ENCODE results near the gene TANK. TPM values are rescaled to one million over a fixed set of nuclear protein-coding genes. Genes with fewer than 3 reads are reported as not detected.
A peak's percentile ranks its signal among the peaks of the same experiment; 100 is the strongest.

The TANK gene
- total and polyA plus RNA-seq, 4 donors: 17.2 to 62.1 (median 42.3) TPM

DNA sequence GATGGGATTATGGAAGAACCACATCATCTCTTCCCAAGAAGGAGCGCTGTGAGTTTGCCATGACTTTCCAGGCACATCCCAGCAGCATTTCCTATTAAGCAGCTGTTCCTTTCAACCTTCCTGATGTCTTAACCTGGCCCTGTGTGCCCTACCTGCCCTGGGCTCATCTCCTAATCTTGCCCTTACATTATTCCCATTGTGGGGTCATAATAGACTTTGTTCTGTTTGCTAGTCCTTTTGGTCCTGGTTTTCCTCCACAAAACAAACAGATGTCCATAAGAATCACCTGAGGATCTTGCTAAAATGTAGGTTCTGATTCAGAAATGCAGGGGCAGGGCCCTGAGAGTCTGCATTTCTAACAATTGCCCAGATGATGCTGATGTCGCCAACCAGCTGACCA is 38.6 kb upstream of the TANK start:
- no peak for DNase-seq (ENCODE audit: low spot score)
- Histone ChIP-seq H3K9ac (ENCODE audit: low read depth in 1 of 2, low read length in 2 of 2) (no peak overlapping the region), H3K4me3 (ENCODE audit: low read depth in 1 of 3, low read length in 3 of 3) (no peak overlapping the region), H3K4me1 (ENCODE audit: control insufficient read depth in 4 of 4, insufficient read depth in 4 of 4, low read length in 3 of 4) (no peaks in the 10 kb centered on the region), H3K27ac (ENCODE audit: low read depth in 1 of 2, low read length in 2 of 2) (no peak overlapping the region), H3K9me3 (ENCODE audit: control insufficient read depth in 4 of 4, low read length in 3 of 4) (no peaks in the 10 kb centered on the region), H3K27me3 (ENCODE audit: control insufficient read depth in 4 of 4, insufficient read depth in 4 of 4, low read length in 3 of 4) (no peaks in the 10 kb centered on the region), H3K36me3 (ENCODE audit: control insufficient read depth in 4 of 4, insufficient read depth in 3 of 4, low read depth in 1 of 4, low read length in 3 of 4) (no peaks in the 10 kb centered on the region)
- no peak for TF ChIP-seq TAF1 (conservative IDR thresholded peaks at IDR 0.05)
- no peak for TF ChIP-seq NR2F2 (IDR thresholded peaks at IDR 0.05)
- TF ChIP-seq MAX (IDR thresholded peaks at IDR 0.05): no peak
- no peak for TF ChIP-seq FOXA2 (IDR thresholded peaks at IDR 0.05)
- TF ChIP-seq, protein P1, sequence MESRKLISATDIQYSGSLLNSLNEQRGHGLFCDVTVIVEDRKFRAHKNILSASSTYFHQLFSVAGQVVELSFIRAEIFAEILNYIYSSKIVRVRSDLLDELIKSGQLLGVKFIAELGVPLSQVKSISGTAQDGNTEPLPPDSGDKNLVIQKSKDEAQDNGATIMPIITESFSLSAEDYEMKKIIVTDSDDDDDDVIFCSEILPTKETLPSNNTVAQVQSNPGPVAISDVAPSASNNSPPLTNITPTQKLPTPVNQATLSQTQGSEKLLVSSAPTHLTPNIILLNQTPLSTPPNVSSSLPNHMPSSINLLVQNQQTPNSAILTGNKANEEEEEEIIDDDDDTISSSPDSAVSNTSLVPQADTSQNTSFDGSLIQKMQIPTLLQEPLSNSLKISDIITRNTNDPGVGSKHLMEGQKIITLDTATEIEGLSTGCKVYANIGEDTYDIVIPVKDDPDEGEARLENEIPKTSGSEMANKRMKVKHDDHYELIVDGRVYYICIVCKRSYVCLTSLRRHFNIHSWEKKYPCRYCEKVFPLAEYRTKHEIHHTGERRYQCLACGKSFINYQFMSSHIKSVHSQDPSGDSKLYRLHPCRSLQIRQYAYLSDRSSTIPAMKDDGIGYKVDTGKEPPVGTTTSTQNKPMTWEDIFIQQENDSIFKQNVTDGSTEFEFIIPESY (IDR thresholded peaks at IDR 0.05): no peak
- no peak for TF ChIP-seq EGR1 (IDR thresholded peaks at IDR 0.05; ENCODE audit: low read depth in 2 of 2)
- TF ChIP-seq RAD21 (IDR thresholded peaks at IDR 0.05): no peak
- no peak for TF ChIP-seq RXRA (IDR thresholded peaks at IDR 0.05)
- no peak for TF ChIP-seq FOXA1 (IDR thresholded peaks at IDR 0.05)
- no peak for TF ChIP-seq JUND (IDR thresholded peaks at IDR 0.05)
- TF ChIP-seq HNF4G (IDR thresholded peaks at IDR 0.05): no peak
- TF ChIP-seq GABPA (IDR thresholded peaks at IDR 0.05 in 1 of 2, conservative IDR thresholded peaks at IDR 0.05 in 1 of 2): no peak
- 85% methylated on average over 2 of the region's 2 CpGs for WGBS

DNA sequence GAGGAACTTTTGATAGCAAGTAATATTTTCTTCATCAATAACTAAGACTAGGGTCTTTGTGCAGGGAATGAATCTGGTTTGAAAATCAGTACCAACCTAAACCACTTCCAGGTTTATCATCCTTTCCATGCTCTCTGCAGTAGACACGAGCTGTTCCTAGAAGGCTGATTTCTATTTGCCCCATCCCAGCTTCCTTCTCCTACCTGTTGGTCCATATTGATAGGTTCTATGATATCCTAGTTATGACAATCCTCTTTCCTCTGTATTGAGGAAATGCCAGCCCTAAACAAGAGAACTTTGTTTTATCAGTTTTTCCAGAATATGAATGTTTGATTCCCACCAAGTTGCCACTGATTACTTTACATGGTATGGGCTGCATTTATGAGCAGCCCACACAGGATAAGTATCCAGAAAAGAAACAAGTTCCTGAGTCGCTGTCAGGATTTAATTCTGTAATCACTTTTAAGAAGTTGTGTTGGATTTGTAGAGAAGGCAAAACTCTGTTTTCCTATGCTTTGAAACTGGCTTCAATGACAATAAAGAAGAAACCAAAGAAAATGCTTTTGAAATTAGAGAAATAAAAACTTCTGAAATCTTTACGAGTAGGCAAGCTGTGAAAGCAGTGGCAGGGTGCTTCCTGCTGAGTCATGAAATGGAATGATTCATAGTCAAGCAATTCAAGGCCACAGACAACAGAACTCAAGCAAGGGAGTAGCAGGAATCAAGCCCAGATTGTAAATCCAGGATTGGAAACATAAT is 37.3 kb upstream of the TANK start:
- 61% methylated on average over 3 of the region's 3 CpGs for WGBS

DNA sequence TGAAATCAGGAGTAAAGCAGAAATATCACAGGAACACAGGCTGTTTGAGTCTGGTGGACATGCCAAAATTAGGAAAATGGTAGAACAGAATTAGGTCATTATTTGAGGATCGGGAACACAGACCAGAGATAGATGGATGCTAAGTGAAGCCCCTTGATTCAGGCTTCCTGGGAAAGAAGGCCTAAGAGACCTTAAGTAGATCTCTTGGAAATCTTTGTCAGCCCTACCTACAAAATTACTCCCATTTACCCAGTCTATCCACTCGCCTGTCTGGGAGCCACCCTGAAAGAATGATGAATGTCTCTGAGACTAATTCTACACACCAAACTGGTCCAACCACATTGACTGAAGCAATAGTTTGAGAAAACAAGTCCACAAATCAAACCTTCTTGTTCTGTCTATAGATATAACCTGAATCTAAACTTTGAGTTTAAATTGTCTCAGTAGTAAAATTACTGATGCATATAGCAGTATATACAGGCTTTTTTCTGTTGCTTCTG is 36.6 kb upstream of the TANK start:
- Histone ChIP-seq H3K36me3 (ENCODE audit: control insufficient read depth in 4 of 4, insufficient read depth in 3 of 4, low read depth in 1 of 4, low read length in 3 of 4) (no peaks in the 10 kb centered on the region), H3K27me3 (ENCODE audit: control insufficient read depth in 4 of 4, insufficient read depth in 4 of 4, low read length in 3 of 4) (no peaks in the 10 kb centered on the region), H3K4me1 (ENCODE audit: control insufficient read depth in 4 of 4, insufficient read depth in 4 of 4, low read length in 3 of 4) (no peaks in the 10 kb centered on the region), H3K4me3 (ENCODE audit: low read depth in 1 of 3, low read length in 3 of 3) (no peak overlapping the region), H3K9ac (ENCODE audit: low read depth in 1 of 2, low read length in 2 of 2) (no peak overlapping the region), H3K27ac (ENCODE audit: low read depth in 1 of 2, low read length in 2 of 2) (no peak overlapping the region), H3K9me3 (ENCODE audit: control insufficient read depth in 4 of 4, low read length in 3 of 4) (no peaks in the 10 kb centered on the region)
- no peak for DNase-seq (ENCODE audit: low spot score)
- WGBS: 91% methylated on average over 2 of the region's 2 CpGs
- TF ChIP-seq HNF4G (IDR thresholded peaks at IDR 0.05): no peak
- TF ChIP-seq RAD21 (IDR thresholded peaks at IDR 0.05): no peak
- TF ChIP-seq MAX (IDR thresholded peaks at IDR 0.05): no peak
- TF ChIP-seq HNF4A (conservative IDR thresholded peaks at IDR 0.05): no peak
- no peak for TF ChIP-seq SP1 (IDR thresholded peaks at IDR 0.05)
- TF ChIP-seq, protein P2, sequence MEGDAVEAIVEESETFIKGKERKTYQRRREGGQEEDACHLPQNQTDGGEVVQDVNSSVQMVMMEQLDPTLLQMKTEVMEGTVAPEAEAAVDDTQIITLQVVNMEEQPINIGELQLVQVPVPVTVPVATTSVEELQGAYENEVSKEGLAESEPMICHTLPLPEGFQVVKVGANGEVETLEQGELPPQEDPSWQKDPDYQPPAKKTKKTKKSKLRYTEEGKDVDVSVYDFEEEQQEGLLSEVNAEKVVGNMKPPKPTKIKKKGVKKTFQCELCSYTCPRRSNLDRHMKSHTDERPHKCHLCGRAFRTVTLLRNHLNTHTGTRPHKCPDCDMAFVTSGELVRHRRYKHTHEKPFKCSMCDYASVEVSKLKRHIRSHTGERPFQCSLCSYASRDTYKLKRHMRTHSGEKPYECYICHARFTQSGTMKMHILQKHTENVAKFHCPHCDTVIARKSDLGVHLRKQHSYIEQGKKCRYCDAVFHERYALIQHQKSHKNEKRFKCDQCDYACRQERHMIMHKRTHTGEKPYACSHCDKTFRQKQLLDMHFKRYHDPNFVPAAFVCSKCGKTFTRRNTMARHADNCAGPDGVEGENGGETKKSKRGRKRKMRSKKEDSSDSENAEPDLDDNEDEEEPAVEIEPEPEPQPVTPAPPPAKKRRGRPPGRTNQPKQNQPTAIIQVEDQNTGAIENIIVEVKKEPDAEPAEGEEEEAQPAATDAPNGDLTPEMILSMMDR (IDR thresholded peaks at IDR 0.05; ENCODE audit: low read depth, low read length, missing input control): no peak
- TF ChIP-seq GABPA (IDR thresholded peaks at IDR 0.05 in 1 of 2, conservative IDR thresholded peaks at IDR 0.05 in 1 of 2): no peak
- TF ChIP-seq YY1 (IDR thresholded peaks at IDR 0.05): no peak
- TF ChIP-seq JUND (IDR thresholded peaks at IDR 0.05): no peak
- no peak for TF ChIP-seq RXRA (IDR thresholded peaks at IDR 0.05)
- no peak for TF ChIP-seq EGR1 (IDR thresholded peaks at IDR 0.05; ENCODE audit: low read depth in 2 of 2)
- TF ChIP-seq, protein P1 (IDR thresholded peaks at IDR 0.05): no peak
- TF ChIP-seq FOXA1 (IDR thresholded peaks at IDR 0.05): no peak
- TF ChIP-seq NR2F2 (IDR thresholded peaks at IDR 0.05): no peak
- no peak for TF ChIP-seq TAF1 (conservative IDR thresholded peaks at IDR 0.05)
- no peak for TF ChIP-seq FOXA2 (IDR thresholded peaks at IDR 0.05)

More for the DNA sequence above, 37.3 kb upstream of the TANK start:
- Histone ChIP-seq H3K4me1 (ENCODE audit: control insufficient read depth in 4 of 4, insufficient read depth in 4 of 4, low read length in 3 of 4) (no peaks in the 10 kb centered on the region), H3K4me3 (ENCODE audit: low read depth in 1 of 3, low read length in 3 of 3) (no peak overlapping the region), H3K36me3 (ENCODE audit: control insufficient read depth in 4 of 4, insufficient read depth in 3 of 4, low read depth in 1 of 4, low read length in 3 of 4) (no peaks in the 10 kb centered on the region), H3K27me3 (ENCODE audit: control insufficient read depth in 4 of 4, insufficient read depth in 4 of 4, low read length in 3 of 4) (no peaks in the 10 kb centered on the region), H3K27ac (ENCODE audit: low read depth in 1 of 2, low read length in 2 of 2) (peak overlapping the region in 1 of 2 donors; percentile 2), H3K9ac (ENCODE audit: low read depth in 1 of 2, low read length in 2 of 2) (no peak overlapping the region), H3K9me3 (ENCODE audit: control insufficient read depth in 4 of 4, low read length in 3 of 4) (no peaks in the 10 kb centered on the region)
- TF ChIP-seq JUND (IDR thresholded peaks at IDR 0.05): peak; percentile 76 to 95
- TF ChIP-seq RAD21 (IDR thresholded peaks at IDR 0.05): peak in 1 of 2 donors; percentile 8
- no peak for TF ChIP-seq HNF4G (IDR thresholded peaks at IDR 0.05)
- no peak for DNase-seq (ENCODE audit: low spot score)
